ENCODE measurements around the gene GRIN2C. TPM values are rescaled to one million over a fixed set of nuclear protein-coding genes. Genes with fewer than 3 reads are reported as not detected.
"Not testable (repeated sequence)": the region's sequence is repeated elsewhere in the genome, so short reads cannot be mapped to it uniquely, and the experiment has no call there.

Gene GRIN2C
- total RNA-seq, 2 experiments from 2014 or later = 0.45 TPM; not detected in 1

- Mint-ChIP-seq H3K36me3 (ENCODE audit: low read depth) (peaks cover 4% of the 10 kb centered on the region), H3K27ac (no peak overlapping the region), H3K27me3 (peaks cover 3% of the 10 kb centered on the region), H3K4me1 (peaks cover 29% of the 10 kb centered on the region), H3K9me3 (no peaks in the 10 kb centered on the region), H3K4me3 (no peak overlapping the region)
- POLR2A ChIA-PET = no interaction called here
- CTCF ChIA-PET = interaction anchor here (0.5 to 3.9 kb wide), 3 partner anchors 11 to 658 kb away, joined by 3 to 18 read pairs (median 5); no protein-coding TSS in a partner anchor
- no peak for DNase-seq
Measured at GRCh38 chr17:74875155-74875976, 15.7 kb upstream of the GRIN2C start.

DNA sequence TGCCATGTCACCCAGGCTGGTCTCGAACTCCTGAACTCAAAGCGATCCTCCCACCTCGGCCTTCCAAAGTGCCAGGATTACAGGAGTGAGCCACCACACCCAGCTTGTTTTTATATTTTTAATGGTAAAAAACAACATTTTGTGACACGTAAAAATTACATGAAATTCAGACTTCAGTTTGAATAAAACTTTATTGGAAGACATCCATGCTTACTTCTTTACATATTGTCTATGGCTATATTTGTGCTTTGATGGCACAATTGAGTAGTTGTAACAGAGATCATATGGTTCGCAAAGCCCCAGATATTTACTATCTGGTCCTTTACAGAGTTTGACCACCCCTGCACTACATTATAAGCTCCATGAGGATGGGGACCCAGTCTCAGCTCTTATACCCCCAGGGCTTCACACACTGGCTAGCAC is 14.9 kb upstream of the GRIN2C start:
- peaks cover 7% of the 10 kb centered on the region for H3K36me3 Mint-ChIP-seq (ENCODE audit: low read depth)
- DNase-seq = no peak
- H3K9me3 Mint-ChIP-seq = no peaks in the 10 kb centered on the region
- H3K27ac Mint-ChIP-seq = no peak overlapping the region
- H3K27me3 Mint-ChIP-seq = peaks cover under 1% of the 10 kb centered on the region
- POLR2A ChIA-PET = interaction anchor here (0.9 to 2.5 kb wide), 4 partner anchors 87 to 138 kb away, joined by 3 to 17 read pairs (median 10); partner anchors contain the start of gene MRPL58
- no peak overlapping the region for H3K4me3 Mint-ChIP-seq
- CTCF ChIA-PET = interaction anchor here (1.2 to 3.9 kb wide), 3 partner anchors 10 to 137 kb away, joined by 5 to 18 read pairs (median 5); partner anchors contain the start of gene RAB37
- peaks cover 32% of the 10 kb centered on the region for H3K4me1 Mint-ChIP-seq

DNA sequence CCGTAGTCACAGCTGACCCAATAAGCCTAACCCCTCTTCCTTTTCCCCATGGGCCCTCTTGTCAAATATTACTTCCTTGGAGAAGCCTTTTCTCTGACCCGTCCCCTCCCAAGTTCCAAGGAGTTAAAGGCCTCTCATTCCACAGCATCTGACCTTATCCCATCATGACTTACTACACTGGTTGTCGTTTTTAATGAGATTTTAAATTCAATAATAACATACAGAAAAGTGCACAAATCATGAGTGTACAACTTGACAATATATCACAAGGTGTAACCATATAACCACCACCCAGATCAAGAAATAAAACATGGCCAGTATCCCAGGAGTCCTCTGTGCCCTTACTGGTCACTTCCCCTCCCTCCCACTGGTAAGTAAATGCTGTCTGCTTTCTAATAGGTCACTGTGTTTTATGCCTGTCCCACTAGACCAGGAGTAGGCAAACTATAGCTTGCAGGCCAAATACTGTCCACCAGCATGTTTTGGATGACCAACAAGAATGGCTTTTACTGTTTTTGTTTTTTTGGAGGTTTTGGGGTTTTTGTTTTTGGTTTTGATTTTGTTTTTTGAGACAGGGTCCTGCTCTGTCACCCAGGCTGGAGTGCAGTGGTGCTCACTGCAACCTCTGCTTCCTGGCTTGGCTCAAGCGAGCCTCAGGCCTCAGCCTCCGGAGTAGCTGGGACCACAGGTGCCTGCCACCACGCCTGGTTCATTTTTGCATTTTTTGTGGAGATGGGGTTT is 14.4 kb upstream of the GRIN2C start:
- H3K27ac Mint-ChIP-seq = peak overlapping the region; percentile 86
- H3K4me3 Mint-ChIP-seq = peak overlapping the region; percentile 96
- H3K4me1 Mint-ChIP-seq = peaks cover 35% of the 10 kb centered on the region
- CTCF ChIA-PET = interaction anchor here (0.7 to 3.9 kb wide), 10 partner anchors 10 to 397 kb away, joined by 3 to 18 read pairs (median 5); partner anchors contain the start of genes MIF4GD, OTOP2 and RAB37
- peaks cover 11% of the 10 kb centered on the region for H3K36me3 Mint-ChIP-seq (ENCODE audit: low read depth)
- no peak for DNase-seq
- H3K9me3 Mint-ChIP-seq = no peaks in the 10 kb centered on the region
- POLR2A ChIA-PET = interaction anchor here (0.9 to 2.5 kb wide), 27 partner anchors 10 to 582 kb away, joined by 3 to 18 read pairs (median 5); partner anchors contain the start of genes GRIN2C, MIF4GD, MRPL58 and NAT9
- H3K27me3 Mint-ChIP-seq = no peaks in the 10 kb centered on the region

DNA sequence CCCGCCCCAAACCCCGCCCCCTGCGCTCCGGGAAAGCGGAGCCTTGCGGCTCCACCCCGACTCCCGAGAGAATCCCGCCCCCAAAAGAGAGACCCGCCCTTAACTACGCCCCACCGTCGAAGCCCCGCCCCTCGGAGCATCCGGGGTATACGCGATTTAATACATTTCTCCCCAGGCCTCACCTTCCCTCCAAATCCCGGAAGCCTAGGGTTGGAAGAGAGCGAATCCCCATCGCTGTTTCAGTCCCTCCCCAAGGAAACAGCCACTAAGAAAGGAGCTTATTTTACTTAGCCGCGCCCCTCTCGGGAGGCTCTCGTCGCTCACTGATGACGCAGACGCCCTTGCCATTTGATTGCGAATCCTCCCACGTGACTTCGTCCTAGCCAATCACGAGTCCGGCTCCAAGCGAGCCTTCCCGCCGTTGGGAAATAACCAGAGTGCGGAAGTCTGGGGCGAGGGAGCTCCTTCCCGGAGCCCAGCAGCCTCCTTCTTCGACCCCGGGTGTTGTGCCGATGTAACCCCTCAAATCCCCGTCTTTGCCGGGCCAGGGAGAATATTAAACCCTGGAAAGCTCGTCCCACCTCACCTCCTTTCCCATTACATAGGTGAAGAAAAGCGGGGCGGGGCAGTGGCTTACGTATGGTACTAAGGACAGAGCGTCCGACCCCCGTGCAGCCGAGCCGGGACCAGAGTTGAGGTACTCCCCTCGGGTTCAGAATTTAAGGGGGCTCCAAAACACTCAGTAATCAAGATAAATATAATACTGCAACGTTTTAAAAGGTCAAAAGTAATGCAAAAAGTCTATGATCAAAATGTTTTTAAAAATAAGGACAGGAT is 13.6 kb upstream of the GRIN2C start:
- H3K36me3 Mint-ChIP-seq (ENCODE audit: low read depth) = peaks cover 11% of the 10 kb centered on the region
- DNase-seq = peak; percentile 100
- CTCF ChIA-PET = interaction anchor here (0.6 to 3.9 kb wide), 17 partner anchors 9 to 397 kb away, joined by 3 to 33 read pairs (median 4); partner anchors contain the start of genes MIF4GD, OTOP2 and RAB37
- peak overlapping the region; percentile 86 for H3K27ac Mint-ChIP-seq
- peaks cover 40% of the 10 kb centered on the region for H3K4me1 Mint-ChIP-seq
- POLR2A ChIA-PET = interaction anchor here (0.8 to 2.5 kb wide), 44 partner anchors 9 to 583 kb away, joined by 3 to 18 read pairs (median 4); partner anchors contain the start of genes ATP5PD, FADS6, GGA3 and GRB2
- no peaks in the 10 kb centered on the region for H3K9me3 Mint-ChIP-seq
- no peaks in the 10 kb centered on the region for H3K27me3 Mint-ChIP-seq
- H3K4me3 Mint-ChIP-seq = peak overlapping the region; percentile 96

DNA sequence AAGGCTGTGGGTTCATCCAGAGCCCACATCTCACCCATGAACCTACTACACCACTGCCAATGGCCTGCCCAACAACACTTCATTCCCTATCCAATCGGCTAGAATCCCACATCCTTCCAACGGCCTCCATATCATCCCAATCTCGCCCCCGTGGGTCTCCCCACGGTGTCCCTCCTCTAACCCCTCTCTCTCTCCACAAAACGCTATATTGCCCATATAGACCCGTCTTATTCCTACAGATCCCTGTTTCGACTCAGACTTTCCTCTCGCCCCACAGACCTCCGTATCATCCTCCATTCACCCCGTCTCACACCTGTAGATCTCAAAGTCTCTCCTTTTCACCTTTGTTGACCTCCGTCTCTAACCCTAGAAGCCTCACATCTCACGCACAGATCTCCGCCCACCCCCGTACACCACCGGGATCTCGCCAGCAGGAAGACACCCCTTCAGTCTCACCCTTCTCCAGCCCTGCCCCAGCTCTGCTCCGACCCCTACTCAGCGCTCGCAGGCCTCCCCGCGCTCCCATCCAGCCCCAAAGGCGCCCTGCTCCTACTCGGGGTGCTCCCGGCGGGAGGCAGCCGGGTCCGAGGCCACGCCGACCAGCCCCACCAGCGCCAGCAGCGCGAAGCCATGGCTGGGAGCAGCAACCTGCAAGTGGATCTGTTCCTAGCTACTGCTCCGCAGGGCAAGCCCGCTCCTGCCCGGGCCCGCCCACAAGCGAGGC is 12.8 kb upstream of the GRIN2C start, which contains the start of gene FDXR:
Gene FDXR, minus strand, starts transcription at position 682 of the 724 bp plus-strand sequence. Its CDS starts 50 bp downstream, at position 632.
- CTCF ChIA-PET = interaction anchor here (0.8 to 3.9 kb wide), 14 partner anchors 8 to 215 kb away, joined by 3 to 33 read pairs (median 4); partner anchors contain the start of gene OTOP2
- Mint-ChIP-seq H3K4me3 (peak within 1 kb of the TSS; percentile 96), H3K27me3 (no peaks in the 10 kb centered on the region), H3K9me3 (no peaks in the 10 kb centered on the region), H3K27ac (peak within 1 kb of the TSS; percentile 86), H3K4me1 (peaks cover 40% of the 10 kb centered on the region), H3K36me3 (ENCODE audit: low read depth) (peaks cover 11% of the 10 kb centered on the region)
- no peak for DNase-seq
- POLR2A ChIA-PET = interaction anchor here (0.8 to 2.5 kb wide), 44 partner anchors 8 to 584 kb away, joined by 3 to 18 read pairs (median 4); partner anchors contain the start of genes ATP5PD, FADS6, GGA3 and GRB2

DNA sequence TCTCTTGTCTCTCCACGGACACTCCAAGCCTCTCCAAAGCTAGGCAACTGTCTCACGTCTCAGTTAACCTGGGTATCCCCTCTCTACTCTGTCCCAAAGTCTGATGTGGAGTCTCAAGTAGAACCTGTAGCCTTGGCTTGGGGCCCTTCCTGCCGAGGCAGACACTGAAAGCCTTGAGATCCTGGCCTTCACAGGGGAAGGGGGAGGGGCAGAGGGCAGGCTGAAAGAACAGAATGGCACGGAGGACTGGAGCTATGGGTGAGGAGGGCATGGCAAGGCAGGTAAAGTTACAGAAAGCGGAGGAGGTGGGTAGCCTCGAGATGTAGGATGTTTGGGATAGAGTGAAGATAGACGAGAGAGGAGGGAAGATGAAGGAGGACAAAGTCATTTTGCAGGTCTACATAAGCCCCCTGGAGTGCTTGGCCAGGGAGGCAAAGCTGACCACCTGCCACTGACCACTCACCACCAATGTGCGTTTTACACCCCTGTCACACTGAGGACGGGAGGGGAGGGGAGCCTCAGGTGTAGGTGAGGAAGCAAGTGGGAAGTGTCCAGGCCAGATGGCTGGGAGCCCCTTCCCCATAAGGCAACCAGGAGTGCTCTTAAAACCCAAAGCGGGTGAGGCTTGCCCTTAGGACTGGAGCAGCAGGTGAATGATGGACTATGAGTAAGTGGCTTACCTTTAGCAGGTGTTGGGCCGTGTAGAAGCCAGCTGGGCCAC is 11.8 kb upstream of the GRIN2C start:
- CTCF ChIA-PET = interaction anchor here (0.9 to 3.1 kb wide), 4 partner anchors 10 to 127 kb away, joined by 3 to 33 read pairs (median 10); no protein-coding TSS in a partner anchor
- POLR2A ChIA-PET = interaction anchor here (1.4 to 2.4 kb wide), 5 partner anchors 10 to 418 kb away, joined by 3 to 17 read pairs (median 10); partner anchors contain the start of genes GRIN2C, NAT9 and SLC25A19
- DNase-seq = no peak
- Mint-ChIP-seq H3K4me3 (peak overlapping the region; percentile 96), H3K27me3 (no peaks in the 10 kb centered on the region), H3K36me3 (ENCODE audit: low read depth) (peaks cover 11% of the 10 kb centered on the region), H3K4me1 (peaks cover 40% of the 10 kb centered on the region), H3K9me3 (no peaks in the 10 kb centered on the region), H3K27ac (peak overlapping the region; percentile 7)

DNA sequence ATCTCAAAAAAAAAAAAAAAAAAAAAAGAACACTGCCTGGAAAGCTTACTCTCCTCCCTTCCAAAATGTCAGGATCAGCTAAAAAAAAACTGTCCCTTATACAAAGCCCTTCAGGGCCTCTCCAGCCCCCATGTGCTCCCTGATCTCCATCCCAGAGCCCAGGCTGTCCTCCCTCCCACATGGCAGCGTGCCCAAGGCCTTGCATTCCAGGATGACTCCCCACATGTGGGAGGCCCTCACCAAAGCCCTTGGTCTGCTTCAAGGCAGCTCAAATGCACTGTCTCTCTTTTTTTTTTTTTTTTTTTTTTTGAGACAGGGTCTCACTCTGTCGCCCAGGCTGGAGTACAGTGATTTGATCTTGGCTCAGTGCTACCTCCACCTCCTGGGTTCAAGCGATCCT is 10.8 kb upstream of the GRIN2C start:
- Mint-ChIP-seq H3K4me3 (no peak overlapping the region), H3K9me3 (no peaks in the 10 kb centered on the region), H3K27ac (peak overlapping the region; percentile 42), H3K27me3 (no peaks in the 10 kb centered on the region), H3K36me3 (ENCODE audit: low read depth) (peaks cover 11% of the 10 kb centered on the region), H3K4me1 (peaks cover 40% of the 10 kb centered on the region)
- ChIA-PET CTCF (interaction anchor here (0.7 to 3.1 kb wide), 4 partner anchors 9 to 213 kb away, joined by 3 to 33 read pairs (median 3); no protein-coding TSS in a partner anchor), POLR2A (interaction anchor here (1.4 kb wide), 1 partner anchor 11 kb away, joined by 3 read pairs; the partner anchor contains the start of gene GRIN2C)
- no peak for DNase-seq

- H3K4me3 Mint-ChIP-seq, DNase-seq, H3K9me3 Mint-ChIP-seq, POLR2A ChIA-PET, H3K27ac Mint-ChIP-seq, H3K27me3 Mint-ChIP-seq: not testable (repeated sequence)
- Mint-ChIP-seq H3K4me1 (peaks cover 39% of the 10 kb centered on the region), H3K36me3 (ENCODE audit: low read depth) (peaks cover 11% of the 10 kb centered on the region)
- CTCF ChIA-PET = interaction anchor here (0.7 to 1.0 kb wide), 2 partner anchors 124 to 213 kb away, joined by 3 read pairs; no protein-coding TSS in a partner anchor
Measured at GRCh38 chr17:74870028-74870427, 10.3 kb upstream of the GRIN2C start.

DNA sequence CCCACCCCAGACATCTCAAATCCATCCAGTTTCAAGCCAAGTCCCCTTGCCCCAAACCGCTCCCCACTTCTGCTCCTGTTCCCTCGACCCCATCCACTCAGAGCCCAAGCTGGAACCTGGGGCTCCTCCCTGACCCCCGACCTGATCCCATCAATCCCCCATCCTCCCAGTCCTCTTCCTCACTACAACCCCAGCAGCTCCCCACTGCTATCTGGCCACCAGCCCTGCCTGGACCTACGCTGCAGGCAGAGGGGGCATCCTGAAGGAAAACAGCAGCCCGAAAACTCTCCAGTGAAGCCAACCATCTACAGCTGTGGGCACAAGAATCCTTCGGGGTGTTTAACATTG is 9.2 kb upstream of the GRIN2C start:
- ChIA-PET CTCF (interaction anchor here (1.6 kb wide), 1 partner anchor 211 kb away, joined by 6 read pairs; no protein-coding TSS in a partner anchor), POLR2A (no interaction called here)
- Mint-ChIP-seq H3K4me1 (peaks cover 39% of the 10 kb centered on the region), H3K36me3 (ENCODE audit: low read depth) (peaks cover 11% of the 10 kb centered on the region), H3K9me3 (no peaks in the 10 kb centered on the region), H3K4me3 (no peak overlapping the region), H3K27me3 (no peaks in the 10 kb centered on the region), H3K27ac (no peak overlapping the region)
- no peak for DNase-seq

DNA sequence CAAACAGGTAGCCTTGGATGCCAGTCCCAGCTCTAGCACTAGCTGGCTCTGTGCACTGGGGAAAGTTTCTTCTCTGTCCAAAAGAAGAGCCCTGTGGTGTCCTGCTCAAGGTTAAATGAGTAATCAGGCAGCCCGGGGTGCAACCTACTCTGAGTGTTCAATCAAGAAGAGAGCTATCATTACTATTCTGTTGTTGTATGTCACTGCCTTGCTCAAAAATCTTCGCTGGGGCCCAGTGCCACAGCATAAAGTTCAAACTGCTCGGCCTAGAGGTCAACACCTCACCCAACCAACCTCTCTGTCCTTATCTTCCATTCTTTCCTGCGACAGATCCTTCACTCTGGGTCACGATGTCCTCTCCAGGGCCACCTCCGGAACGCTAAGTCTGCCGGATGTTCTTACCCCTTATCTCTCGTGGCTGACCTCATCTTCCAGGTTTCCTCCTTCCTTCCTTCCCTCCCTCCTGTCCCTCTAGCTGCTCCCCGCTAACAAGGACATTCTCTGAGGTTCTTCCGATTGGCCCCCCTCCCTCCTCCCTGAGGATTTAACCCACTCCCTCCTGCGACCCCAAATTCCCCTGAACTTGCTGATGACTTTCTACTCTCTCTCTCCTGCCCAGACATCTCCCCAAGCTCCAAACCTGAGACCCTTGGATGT is 8.7 kb upstream of the GRIN2C start:
- POLR2A ChIA-PET = no interaction called here

More for the DNA sequence above, 8.7 kb upstream of the GRIN2C start:
- H3K9me3 Mint-ChIP-seq = no peaks in the 10 kb centered on the region
- peaks cover 36% of the 10 kb centered on the region for H3K4me1 Mint-ChIP-seq
- no peak overlapping the region for H3K27ac Mint-ChIP-seq
- DNase-seq = no peak
- H3K4me3 Mint-ChIP-seq = no peak overlapping the region
- H3K27me3 Mint-ChIP-seq = no peaks in the 10 kb centered on the region
- H3K36me3 Mint-ChIP-seq (ENCODE audit: low read depth) = peaks cover 12% of the 10 kb centered on the region
- CTCF ChIA-PET = interaction anchor here (0.6 to 1.6 kb wide), 3 partner anchors 9 to 559 kb away, joined by 3 to 6 read pairs (median 4); no protein-coding TSS in a partner anchor
